ENCODE results near the gene AMOTL2.

The AMOTL2 gene

DNA sequence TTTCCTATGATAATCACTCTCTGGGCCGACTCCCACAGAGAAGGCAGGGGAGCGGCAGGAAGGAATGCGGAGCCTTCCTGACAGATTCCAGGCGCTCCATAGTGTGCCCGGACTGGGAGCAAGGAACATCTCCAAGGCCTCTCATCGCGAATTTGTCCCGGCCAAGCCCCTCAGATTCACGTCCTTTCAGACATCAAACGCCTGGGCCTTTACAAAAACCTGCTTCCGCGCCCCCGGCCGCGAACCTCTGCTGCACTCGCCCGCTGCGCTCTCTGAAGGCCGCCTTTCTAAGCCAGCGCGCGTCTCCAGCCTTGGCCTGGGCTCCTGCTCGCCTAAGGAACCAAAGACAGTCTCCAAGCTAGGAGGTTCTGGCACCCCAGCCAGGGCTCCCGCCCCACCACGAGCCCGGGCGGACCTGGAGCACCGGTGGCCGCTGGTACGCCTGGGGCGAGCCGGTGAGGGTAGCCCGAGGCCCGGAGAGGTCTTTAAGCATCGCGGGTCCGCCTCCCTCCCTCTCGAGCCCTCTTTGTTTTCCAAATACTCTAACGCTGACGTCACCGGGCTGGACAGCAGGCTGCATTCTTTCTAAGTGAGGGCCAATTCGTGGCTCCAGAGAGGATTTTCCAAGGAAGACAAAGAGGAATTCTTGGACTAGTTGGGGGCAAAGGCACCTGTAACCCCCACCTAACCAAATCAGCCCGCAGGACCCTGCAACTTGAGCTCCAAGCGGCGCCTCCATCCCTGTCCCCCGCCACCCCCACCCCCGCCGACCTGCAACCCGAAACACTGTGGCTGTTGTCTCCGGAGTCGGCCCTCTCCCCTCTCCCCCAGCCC lies 759 bp downstream of the AMOTL2 start:
- H3K4me3 ChIP-seq (replicated peaks; ENCODE audit: insufficient read depth, low read length): peak overlapping the region; percentile 27; the same call in 1 of the 2 replicates
- H3K27ac ChIP-seq (replicated peaks): no peak overlapping the region
- DNase-seq (ENCODE audit: low read depth in 1 of 2, low spot score in 1 of 2): no peak
- H3K27me3 ChIP-seq (ENCODE audit: insufficient read depth, poor library complexity, severe bottlenecking): peaks cover 36% of the 10 kb centered on the region
- TF ChIP-seq GABPA (IDR thresholded peaks at IDR 0.05; ENCODE audit: low read depth) (no peak), SPI1 (IDR thresholded peaks at IDR 0.05; ENCODE audit: borderline replicate concordance, low read depth) (no peak), POLR2AphosphoS5 (IDR thresholded peaks at IDR 0.05; ENCODE audit: low read depth) (no peak)
- TF ChIP-seq, protein P1, sequence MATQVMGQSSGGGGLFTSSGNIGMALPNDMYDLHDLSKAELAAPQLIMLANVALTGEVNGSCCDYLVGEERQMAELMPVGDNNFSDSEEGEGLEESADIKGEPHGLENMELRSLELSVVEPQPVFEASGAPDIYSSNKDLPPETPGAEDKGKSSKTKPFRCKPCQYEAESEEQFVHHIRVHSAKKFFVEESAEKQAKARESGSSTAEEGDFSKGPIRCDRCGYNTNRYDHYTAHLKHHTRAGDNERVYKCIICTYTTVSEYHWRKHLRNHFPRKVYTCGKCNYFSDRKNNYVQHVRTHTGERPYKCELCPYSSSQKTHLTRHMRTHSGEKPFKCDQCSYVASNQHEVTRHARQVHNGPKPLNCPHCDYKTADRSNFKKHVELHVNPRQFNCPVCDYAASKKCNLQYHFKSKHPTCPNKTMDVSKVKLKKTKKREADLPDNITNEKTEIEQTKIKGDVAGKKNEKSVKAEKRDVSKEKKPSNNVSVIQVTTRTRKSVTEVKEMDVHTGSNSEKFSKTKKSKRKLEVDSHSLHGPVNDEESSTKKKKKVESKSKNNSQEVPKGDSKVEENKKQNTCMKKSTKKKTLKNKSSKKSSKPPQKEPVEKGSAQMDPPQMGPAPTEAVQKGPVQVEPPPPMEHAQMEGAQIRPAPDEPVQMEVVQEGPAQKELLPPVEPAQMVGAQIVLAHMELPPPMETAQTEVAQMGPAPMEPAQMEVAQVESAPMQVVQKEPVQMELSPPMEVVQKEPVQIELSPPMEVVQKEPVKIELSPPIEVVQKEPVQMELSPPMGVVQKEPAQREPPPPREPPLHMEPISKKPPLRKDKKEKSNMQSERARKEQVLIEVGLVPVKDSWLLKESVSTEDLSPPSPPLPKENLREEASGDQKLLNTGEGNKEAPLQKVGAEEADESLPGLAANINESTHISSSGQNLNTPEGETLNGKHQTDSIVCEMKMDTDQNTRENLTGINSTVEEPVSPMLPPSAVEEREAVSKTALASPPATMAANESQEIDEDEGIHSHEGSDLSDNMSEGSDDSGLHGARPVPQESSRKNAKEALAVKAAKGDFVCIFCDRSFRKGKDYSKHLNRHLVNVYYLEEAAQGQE (IDR thresholded peaks at IDR 0.05; ENCODE audit: insufficient replicate concordance, low read depth): no peak
- TF ChIP-seq, protein P2, sequence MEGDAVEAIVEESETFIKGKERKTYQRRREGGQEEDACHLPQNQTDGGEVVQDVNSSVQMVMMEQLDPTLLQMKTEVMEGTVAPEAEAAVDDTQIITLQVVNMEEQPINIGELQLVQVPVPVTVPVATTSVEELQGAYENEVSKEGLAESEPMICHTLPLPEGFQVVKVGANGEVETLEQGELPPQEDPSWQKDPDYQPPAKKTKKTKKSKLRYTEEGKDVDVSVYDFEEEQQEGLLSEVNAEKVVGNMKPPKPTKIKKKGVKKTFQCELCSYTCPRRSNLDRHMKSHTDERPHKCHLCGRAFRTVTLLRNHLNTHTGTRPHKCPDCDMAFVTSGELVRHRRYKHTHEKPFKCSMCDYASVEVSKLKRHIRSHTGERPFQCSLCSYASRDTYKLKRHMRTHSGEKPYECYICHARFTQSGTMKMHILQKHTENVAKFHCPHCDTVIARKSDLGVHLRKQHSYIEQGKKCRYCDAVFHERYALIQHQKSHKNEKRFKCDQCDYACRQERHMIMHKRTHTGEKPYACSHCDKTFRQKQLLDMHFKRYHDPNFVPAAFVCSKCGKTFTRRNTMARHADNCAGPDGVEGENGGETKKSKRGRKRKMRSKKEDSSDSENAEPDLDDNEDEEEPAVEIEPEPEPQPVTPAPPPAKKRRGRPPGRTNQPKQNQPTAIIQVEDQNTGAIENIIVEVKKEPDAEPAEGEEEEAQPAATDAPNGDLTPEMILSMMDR (IDR thresholded peaks at IDR 0.05; ENCODE audit: insufficient read depth, low read length): no peak

DNA sequence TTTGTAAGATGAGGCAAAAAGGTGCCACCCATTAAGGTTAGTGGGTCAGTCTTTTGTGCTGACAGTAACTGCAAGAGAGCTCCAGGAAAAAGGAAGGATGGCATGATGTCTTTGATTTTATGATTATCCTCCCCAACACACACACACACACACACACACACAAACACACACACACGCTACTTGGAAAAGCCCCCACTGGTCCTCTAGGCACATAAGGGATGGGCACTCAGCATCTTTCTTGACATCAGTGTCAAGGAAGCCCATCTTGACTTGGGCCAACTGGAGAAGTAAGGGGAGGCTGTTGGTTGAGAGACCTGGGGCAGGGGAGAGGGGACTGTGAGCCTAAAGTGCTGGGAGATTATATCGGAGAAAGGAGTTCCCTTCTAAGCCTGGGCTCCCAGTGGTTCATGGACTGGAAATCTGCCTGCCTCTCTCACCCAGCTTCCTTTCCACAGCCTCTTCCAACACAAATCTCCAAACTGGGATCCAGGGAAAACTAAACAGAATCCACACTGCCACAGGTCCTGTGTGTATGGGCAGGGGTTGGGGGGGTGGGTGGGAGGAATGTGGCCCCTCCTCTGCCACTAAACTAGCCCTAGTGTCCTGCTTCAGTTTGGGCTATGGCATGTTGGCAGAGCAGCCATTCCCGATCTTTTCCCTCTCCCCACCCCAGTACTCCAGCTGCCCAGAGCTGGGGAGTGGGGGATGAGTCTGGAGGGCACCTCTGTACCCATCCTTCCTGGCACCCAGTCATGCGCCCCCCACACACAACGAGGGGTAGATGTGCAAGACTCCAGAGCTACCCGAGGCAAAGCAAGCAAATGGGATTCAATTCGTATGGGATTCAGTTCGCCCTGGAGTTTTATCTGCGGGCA lies 1.6 kb downstream of the AMOTL2 start:
- Histone ChIP-seq H3K27ac (replicated peaks) (no peak overlapping the region), H3K27me3 (ENCODE audit: insufficient read depth, poor library complexity, severe bottlenecking) (peaks cover 36% of the 10 kb centered on the region), H3K4me3 (replicated peaks; ENCODE audit: insufficient read depth, low read length) (no peak overlapping the region)
- TF ChIP-seq, protein P2 (IDR thresholded peaks at IDR 0.05; ENCODE audit: insufficient read depth, low read length): no peak
- no peak for TF ChIP-seq POLR2AphosphoS5 (IDR thresholded peaks at IDR 0.05; ENCODE audit: low read depth)
- TF ChIP-seq SPI1 (IDR thresholded peaks at IDR 0.05; ENCODE audit: borderline replicate concordance, low read depth): no peak
- TF ChIP-seq GABPA (IDR thresholded peaks at IDR 0.05; ENCODE audit: low read depth): no peak
- TF ChIP-seq, protein P1 (IDR thresholded peaks at IDR 0.05; ENCODE audit: insufficient replicate concordance, low read depth): no peak
- DNase-seq (ENCODE audit: low read depth in 1 of 2, low spot score in 1 of 2): no peak

DNA sequence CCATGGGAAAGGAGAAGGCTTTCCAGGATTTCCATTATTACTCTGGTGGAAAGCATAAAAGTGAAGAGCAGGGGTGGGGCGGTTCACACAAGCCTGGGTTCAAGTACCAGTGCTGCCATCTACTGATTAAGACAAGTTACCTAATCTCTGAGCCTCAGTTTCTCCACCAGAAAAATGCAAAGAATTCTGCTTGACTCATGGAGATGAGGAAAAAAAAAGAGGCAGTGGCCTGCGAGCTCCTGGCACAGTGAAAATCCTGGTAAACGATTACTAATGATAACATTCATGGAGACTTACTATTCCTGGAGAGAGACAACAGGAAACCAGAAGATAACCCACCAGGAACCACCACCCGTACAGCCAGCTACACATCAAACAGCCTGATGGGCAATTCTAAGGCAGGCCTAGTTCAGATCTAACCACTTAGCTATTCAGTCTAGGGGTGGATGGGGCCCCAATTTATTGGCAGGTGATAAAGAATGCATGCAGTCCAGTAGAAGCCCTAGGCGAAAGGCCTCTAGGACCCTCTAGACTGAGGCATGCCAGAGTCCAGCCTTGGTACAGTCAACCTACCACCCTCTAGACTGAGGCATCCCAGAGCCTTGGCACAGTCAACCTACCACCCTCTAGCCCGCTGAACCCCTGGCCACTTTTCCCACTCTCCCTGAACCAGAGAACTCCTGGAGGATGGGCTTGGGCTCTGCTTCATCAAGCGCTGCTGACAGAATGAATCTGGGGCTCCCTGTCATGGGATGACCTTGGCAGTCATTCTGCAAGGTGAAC lies 2.5 kb downstream of the AMOTL2 start:
- H3K27me3 ChIP-seq (ENCODE audit: insufficient read depth, poor library complexity, severe bottlenecking): peaks cover 34% of the 10 kb centered on the region

More for the DNA sequence above, 2.5 kb downstream of the AMOTL2 start:
- Histone ChIP-seq H3K27ac (replicated peaks) (no peak overlapping the region), H3K4me3 (replicated peaks; ENCODE audit: insufficient read depth, low read length) (no peak overlapping the region)
- DNase-seq (ENCODE audit: low read depth in 1 of 2, low spot score in 1 of 2): no peak
- TF ChIP-seq GABPA (IDR thresholded peaks at IDR 0.05; ENCODE audit: low read depth) (no peak), SPI1 (IDR thresholded peaks at IDR 0.05; ENCODE audit: borderline replicate concordance, low read depth) (no peak), POLR2AphosphoS5 (IDR thresholded peaks at IDR 0.05; ENCODE audit: low read depth) (no peak)
- TF ChIP-seq, protein P2 (IDR thresholded peaks at IDR 0.05; ENCODE audit: insufficient read depth, low read length): no peak
- TF ChIP-seq, protein P1 (IDR thresholded peaks at IDR 0.05; ENCODE audit: insufficient replicate concordance, low read depth): no peak

All from HL-60 (cell line).